ENCODE data around the gene TM4SF5.

The TM4SF5 gene

DNA sequence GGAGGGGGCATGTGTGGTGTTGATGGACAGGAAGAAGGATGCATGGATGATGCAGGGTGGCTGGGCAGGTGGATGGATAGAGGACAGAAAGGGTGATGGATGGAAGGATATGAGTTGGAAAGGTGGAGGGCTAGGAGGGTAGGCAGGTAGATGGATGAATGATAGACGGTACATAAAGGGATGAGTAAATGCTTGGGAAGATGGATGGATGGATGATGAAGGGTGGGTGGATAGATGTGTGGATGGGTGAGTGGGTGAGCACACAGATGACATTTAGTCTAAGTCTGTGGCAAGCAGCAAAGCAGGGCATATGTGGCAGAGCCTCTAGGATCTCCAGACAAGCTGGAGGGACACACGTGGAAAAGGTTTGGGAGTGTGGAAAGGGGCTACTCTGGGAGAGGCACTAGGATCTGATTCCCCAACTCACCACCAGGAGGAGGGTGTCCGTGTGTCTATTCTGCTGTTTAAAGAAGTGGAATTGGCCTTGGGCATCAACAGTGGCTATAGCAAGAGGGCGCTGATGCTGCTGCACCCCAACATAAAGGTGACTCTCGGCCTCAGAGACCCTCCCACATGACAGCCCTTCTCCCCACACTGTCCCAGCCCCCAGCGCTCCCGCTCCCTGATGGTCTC lies 43.5 kb downstream of the TM4SF5 start:
- no peak overlapping the region for H4K8ac ChIP-seq (ENCODE audit: low read depth, low read length)
- no peaks in the 10 kb centered on the region for H3K27me3 ChIP-seq (ENCODE audit: insufficient read depth, low read length)
- no peak overlapping the region for H3K4me3 ChIP-seq (ENCODE audit: low read depth, low read length)
- no peak overlapping the region for H3K4me2 ChIP-seq (ENCODE audit: low read length)
- H2BK120ac ChIP-seq (ENCODE audit: insufficient read depth, low read length, poor library complexity) = no peak overlapping the region
- peaks cover 7% of the 10 kb centered on the region for H3K9me3 ChIP-seq (ENCODE audit: insufficient read depth, low read depth, low read length)
- no peak overlapping the region for H3K14ac ChIP-seq (ENCODE audit: low read length)
- H3K18ac ChIP-seq (ENCODE audit: low read length) = no peak overlapping the region
- H3K79me1 ChIP-seq (ENCODE audit: low read length) = no peaks in the 10 kb centered on the region
- no peak overlapping the region for H3K9ac ChIP-seq (ENCODE audit: low read length)
- no peak overlapping the region for H3K23ac ChIP-seq (ENCODE audit: low read length)
- H2BK12ac ChIP-seq (ENCODE audit: low read length) = no peak overlapping the region
- H3K4me1 ChIP-seq (ENCODE audit: control insufficient read depth in 1 of 2, insufficient read depth in 2 of 2, low read length in 2 of 2) = peaks cover 9 to 14% of the 10 kb centered on the region in 2 experiments
- H2AK5ac ChIP-seq (ENCODE audit: low read length) = no peak overlapping the region
- H4K12ac ChIP-seq (ENCODE audit: low read depth, low read length) = no peak overlapping the region
- H3K27ac ChIP-seq (ENCODE audit: low read depth, low read length) = no peak overlapping the region
- H4K91ac ChIP-seq (ENCODE audit: low read depth, low read length) = no peak overlapping the region
- DNase-seq = no peak
- peaks cover 53 to 61% of the 10 kb centered on the region in 2 experiments for H3K36me3 ChIP-seq (ENCODE audit: control insufficient read depth in 1 of 2, insufficient read depth in 2 of 2, low read length in 2 of 2)
- H2AFZ ChIP-seq (ENCODE audit: insufficient read depth, low read length, poor library complexity) = no peak overlapping the region
- WGBS (ENCODE audit: extremely low coverage, insufficient coverage, insufficient read length) = 100% methylated on average over 1 of the region's 7 CpGs
- H3K79me2 ChIP-seq (ENCODE audit: control insufficient read depth, insufficient read depth, low read length, poor library complexity) = no peaks in the 10 kb centered on the region
- H3K4ac ChIP-seq (ENCODE audit: low read depth, low read length) = no peak overlapping the region
- H2BK5ac ChIP-seq (ENCODE audit: low read depth, low read length, poor library complexity) = no peak overlapping the region

GRCh38 chr17:4816826-4817225 lies 45.1 kb downstream of the TM4SF5 start:
- Histone ChIP-seq H4K12ac (ENCODE audit: low read depth, low read length) (no peak overlapping the region), H4K8ac (ENCODE audit: low read depth, low read length) (no peak overlapping the region), H2AFZ (ENCODE audit: insufficient read depth, low read length, poor library complexity) (no peak overlapping the region), H3K4me2 (ENCODE audit: low read length) (no peak overlapping the region), H3K4ac (ENCODE audit: low read depth, low read length) (no peak overlapping the region), H2BK12ac (ENCODE audit: low read length) (no peak overlapping the region), H2BK120ac (ENCODE audit: insufficient read depth, low read length, poor library complexity) (no peak overlapping the region), H3K27me3 (ENCODE audit: insufficient read depth, low read length) (no peaks in the 10 kb centered on the region), H3K4me1 (ENCODE audit: control insufficient read depth in 1 of 2, insufficient read depth in 2 of 2, low read length in 2 of 2) (peaks cover 0 to 8% of the 10 kb centered on the region in 2 experiments), H2BK5ac (ENCODE audit: low read depth, low read length, poor library complexity) (no peak overlapping the region), H3K36me3 (ENCODE audit: control insufficient read depth in 1 of 2, insufficient read depth in 2 of 2, low read length in 2 of 2) (peaks cover 52 to 56% of the 10 kb centered on the region in 2 experiments), H3K9ac (ENCODE audit: low read length) (no peak overlapping the region), H3K18ac (ENCODE audit: low read length) (no peak overlapping the region), H3K9me3 (ENCODE audit: insufficient read depth, low read depth, low read length) (peaks cover 5% of the 10 kb centered on the region), H3K27ac (ENCODE audit: low read depth, low read length) (no peak overlapping the region), H3K14ac (ENCODE audit: low read length) (no peak overlapping the region), H3K79me1 (ENCODE audit: low read length) (no peaks in the 10 kb centered on the region), H3K79me2 (ENCODE audit: control insufficient read depth, insufficient read depth, low read length, poor library complexity) (no peaks in the 10 kb centered on the region), H4K91ac (ENCODE audit: low read depth, low read length) (no peak overlapping the region), H2AK5ac (ENCODE audit: low read length) (no peak overlapping the region), H3K4me3 (ENCODE audit: low read depth, low read length) (no peak overlapping the region), H3K23ac (ENCODE audit: low read length) (no peak overlapping the region)
- WGBS (ENCODE audit: extremely low coverage, insufficient coverage, insufficient read length) = no CpG with 5 or more reads among the region's 13 CpGs
- no peak for DNase-seq

GRCh38 chr17:4818276-4818675 lies 46.6 kb downstream of the TM4SF5 start:
- WGBS (ENCODE audit: extremely low coverage, insufficient coverage, insufficient read length) = no CpG with 5 or more reads among the region's 12 CpGs
- no peak overlapping the region for H3K4me3 ChIP-seq (ENCODE audit: low read depth, low read length)
- no peak overlapping the region for H4K8ac ChIP-seq (ENCODE audit: low read depth, low read length)
- no peak for DNase-seq
- no peak overlapping the region for H4K91ac ChIP-seq (ENCODE audit: low read depth, low read length)
- no peak overlapping the region for H3K4ac ChIP-seq (ENCODE audit: low read depth, low read length)
- H3K18ac ChIP-seq (ENCODE audit: low read length) = no peak overlapping the region
- H3K79me1 ChIP-seq (ENCODE audit: low read length) = no peaks in the 10 kb centered on the region
- H3K27me3 ChIP-seq (ENCODE audit: insufficient read depth, low read length) = no peaks in the 10 kb centered on the region
- no peak overlapping the region for H2AFZ ChIP-seq (ENCODE audit: insufficient read depth, low read length, poor library complexity)
- no peak overlapping the region for H2AK5ac ChIP-seq (ENCODE audit: low read length)
- H4K12ac ChIP-seq (ENCODE audit: low read depth, low read length) = no peak overlapping the region
- H2BK120ac ChIP-seq (ENCODE audit: insufficient read depth, low read length, poor library complexity) = no peak overlapping the region
- H3K36me3 ChIP-seq (ENCODE audit: control insufficient read depth in 1 of 2, insufficient read depth in 2 of 2, low read length in 2 of 2) = peaks cover 64 to 69% of the 10 kb centered on the region in 2 experiments
- H3K27ac ChIP-seq (ENCODE audit: low read depth, low read length) = no peak overlapping the region
- peaks cover 6% of the 10 kb centered on the region for H3K9me3 ChIP-seq (ENCODE audit: insufficient read depth, low read depth, low read length)
- no peak overlapping the region for H2BK12ac ChIP-seq (ENCODE audit: low read length)
- H2BK5ac ChIP-seq (ENCODE audit: low read depth, low read length, poor library complexity) = no peak overlapping the region
- H3K79me2 ChIP-seq (ENCODE audit: control insufficient read depth, insufficient read depth, low read length, poor library complexity) = no peaks in the 10 kb centered on the region
- H3K23ac ChIP-seq (ENCODE audit: low read length) = no peak overlapping the region
- H3K4me2 ChIP-seq (ENCODE audit: low read length) = no peak overlapping the region
- H3K4me1 ChIP-seq (ENCODE audit: control insufficient read depth in 1 of 2, insufficient read depth in 2 of 2, low read length in 2 of 2) = peaks cover 0 to 8% of the 10 kb centered on the region in 2 experiments
- no peak overlapping the region for H3K9ac ChIP-seq (ENCODE audit: low read length)
- no peak overlapping the region for H3K14ac ChIP-seq (ENCODE audit: low read length)

- Histone ChIP-seq H3K4me3 (ENCODE audit: low read depth, low read length) (no peak overlapping the region), H3K36me3 (ENCODE audit: control insufficient read depth in 1 of 2, insufficient read depth in 2 of 2, low read length in 2 of 2) (peaks cover 39 to 42% of the 10 kb centered on the region in 2 experiments)
- no CpG with 5 or more reads among the region's 3 CpGs for WGBS (ENCODE audit: extremely low coverage, insufficient coverage, insufficient read length)
Observed at GRCh38 chr17:4822835-4823234, 51.1 kb downstream of the TM4SF5 start.

More at GRCh38 chr17:4822835-4823234, 51.1 kb downstream of the TM4SF5 start:
- Histone ChIP-seq H3K23ac (ENCODE audit: low read length) (no peak overlapping the region), H3K79me2 (ENCODE audit: control insufficient read depth, insufficient read depth, low read length, poor library complexity) (no peaks in the 10 kb centered on the region), H3K14ac (ENCODE audit: low read length) (no peak overlapping the region), H3K18ac (ENCODE audit: low read length) (no peak overlapping the region), H4K12ac (ENCODE audit: low read depth, low read length) (no peak overlapping the region), H3K27ac (ENCODE audit: low read depth, low read length) (no peak overlapping the region), H2AK5ac (ENCODE audit: low read length) (no peak overlapping the region), H3K79me1 (ENCODE audit: low read length) (no peaks in the 10 kb centered on the region), H3K4ac (ENCODE audit: low read depth, low read length) (no peak overlapping the region), H4K8ac (ENCODE audit: low read depth, low read length) (no peak overlapping the region), H2BK12ac (ENCODE audit: low read length) (no peak overlapping the region), H3K4me1 (ENCODE audit: control insufficient read depth in 1 of 2, insufficient read depth in 2 of 2, low read length in 2 of 2) (peaks cover 0 to 8% of the 10 kb centered on the region in 2 experiments), H3K27me3 (ENCODE audit: insufficient read depth, low read length) (no peaks in the 10 kb centered on the region), H2BK120ac (ENCODE audit: insufficient read depth, low read length, poor library complexity) (no peak overlapping the region), H3K4me2 (ENCODE audit: low read length) (no peak overlapping the region), H4K91ac (ENCODE audit: low read depth, low read length) (no peak overlapping the region), H3K9me3 (ENCODE audit: insufficient read depth, low read depth, low read length) (peaks cover 4% of the 10 kb centered on the region), H2BK5ac (ENCODE audit: low read depth, low read length, poor library complexity) (no peak overlapping the region), H3K9ac (ENCODE audit: low read length) (no peak overlapping the region), H2AFZ (ENCODE audit: insufficient read depth, low read length, poor library complexity) (no peak overlapping the region)
- DNase-seq = no peak

Data from trophoblast cell (in vitro differentiated cells and primary cell).